Esophagus squamous epithelium (tissue), 4 donors: ENCODE results near the gene MTCL1.

Source experiments
- CTCF ChIP-seq, 6 experiments: fragments of 450-650 bp in 4 of 6; fragments of 200-600 bp in 2 of 6; sonication (generic) in 2 of 6; IDR thresholded peaks; one replicate each; pipeline ENCODE4 v1.5.1; 2016 to 2019; ENCODE audit warnings: antibody characterized with exemption in 6 of 6, mild to moderate bottlenecking in 4 of 6, moderate library complexity in 4 of 6
- POLR2A ChIP-seq, 4 donors: fragments of 450-650 bp; IDR thresholded peaks; one replicate each; pipeline ENCODE4 v1.6.1; 2017; ENCODE audit warnings: antibody characterized with exemption in 4 of 4, mild to moderate bottlenecking in 4 of 4, moderate library complexity in 3 of 4

- TF ChIP-seq POLR2A (IDR thresholded peaks at IDR 0.05) (no peak), CTCF (IDR thresholded peaks at IDR 0.05) (no peak)
Observed at GRCh38 chr18:8876887-8877286, 171.5 kb downstream of the MTCL1 start.
